HG02571 (cell line): Measurements from ENCODE around the gene TCOF1.

ENCODE experiments used
- ATAC-seq: cut with Tn5 transposase; IDR thresholded peaks from one replicate; pipeline ENCODE4 v1.9.1; 2021; ENCODE audit warnings: mild to moderate bottlenecking, moderate library complexity; ENCODE audit not compliant: unreplicated experiment

TCOF1 gene, protein sequence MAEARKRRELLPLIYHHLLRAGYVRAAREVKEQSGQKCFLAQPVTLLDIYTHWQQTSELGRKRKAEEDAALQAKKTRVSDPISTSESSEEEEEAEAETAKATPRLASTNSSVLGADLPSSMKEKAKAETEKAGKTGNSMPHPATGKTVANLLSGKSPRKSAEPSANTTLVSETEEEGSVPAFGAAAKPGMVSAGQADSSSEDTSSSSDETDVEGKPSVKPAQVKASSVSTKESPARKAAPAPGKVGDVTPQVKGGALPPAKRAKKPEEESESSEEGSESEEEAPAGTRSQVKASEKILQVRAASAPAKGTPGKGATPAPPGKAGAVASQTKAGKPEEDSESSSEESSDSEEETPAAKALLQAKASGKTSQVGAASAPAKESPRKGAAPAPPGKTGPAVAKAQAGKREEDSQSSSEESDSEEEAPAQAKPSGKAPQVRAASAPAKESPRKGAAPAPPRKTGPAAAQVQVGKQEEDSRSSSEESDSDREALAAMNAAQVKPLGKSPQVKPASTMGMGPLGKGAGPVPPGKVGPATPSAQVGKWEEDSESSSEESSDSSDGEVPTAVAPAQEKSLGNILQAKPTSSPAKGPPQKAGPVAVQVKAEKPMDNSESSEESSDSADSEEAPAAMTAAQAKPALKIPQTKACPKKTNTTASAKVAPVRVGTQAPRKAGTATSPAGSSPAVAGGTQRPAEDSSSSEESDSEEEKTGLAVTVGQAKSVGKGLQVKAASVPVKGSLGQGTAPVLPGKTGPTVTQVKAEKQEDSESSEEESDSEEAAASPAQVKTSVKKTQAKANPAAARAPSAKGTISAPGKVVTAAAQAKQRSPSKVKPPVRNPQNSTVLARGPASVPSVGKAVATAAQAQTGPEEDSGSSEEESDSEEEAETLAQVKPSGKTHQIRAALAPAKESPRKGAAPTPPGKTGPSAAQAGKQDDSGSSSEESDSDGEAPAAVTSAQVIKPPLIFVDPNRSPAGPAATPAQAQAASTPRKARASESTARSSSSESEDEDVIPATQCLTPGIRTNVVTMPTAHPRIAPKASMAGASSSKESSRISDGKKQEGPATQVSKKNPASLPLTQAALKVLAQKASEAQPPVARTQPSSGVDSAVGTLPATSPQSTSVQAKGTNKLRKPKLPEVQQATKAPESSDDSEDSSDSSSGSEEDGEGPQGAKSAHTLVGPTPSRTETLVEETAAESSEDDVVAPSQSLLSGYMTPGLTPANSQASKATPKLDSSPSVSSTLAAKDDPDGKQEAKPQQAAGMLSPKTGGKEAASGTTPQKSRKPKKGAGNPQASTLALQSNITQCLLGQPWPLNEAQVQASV (N-terminal part only)

GRCh38 chr5:150357326-150358260 is at the start of gene TCOF1:
Gene TCOF1, plus strand, starts transcription at chr5:150357697. Its CDS starts 50 bp downstream, at chr5:150357747.
- ATAC-seq = peak; percentile 91

DNA sequence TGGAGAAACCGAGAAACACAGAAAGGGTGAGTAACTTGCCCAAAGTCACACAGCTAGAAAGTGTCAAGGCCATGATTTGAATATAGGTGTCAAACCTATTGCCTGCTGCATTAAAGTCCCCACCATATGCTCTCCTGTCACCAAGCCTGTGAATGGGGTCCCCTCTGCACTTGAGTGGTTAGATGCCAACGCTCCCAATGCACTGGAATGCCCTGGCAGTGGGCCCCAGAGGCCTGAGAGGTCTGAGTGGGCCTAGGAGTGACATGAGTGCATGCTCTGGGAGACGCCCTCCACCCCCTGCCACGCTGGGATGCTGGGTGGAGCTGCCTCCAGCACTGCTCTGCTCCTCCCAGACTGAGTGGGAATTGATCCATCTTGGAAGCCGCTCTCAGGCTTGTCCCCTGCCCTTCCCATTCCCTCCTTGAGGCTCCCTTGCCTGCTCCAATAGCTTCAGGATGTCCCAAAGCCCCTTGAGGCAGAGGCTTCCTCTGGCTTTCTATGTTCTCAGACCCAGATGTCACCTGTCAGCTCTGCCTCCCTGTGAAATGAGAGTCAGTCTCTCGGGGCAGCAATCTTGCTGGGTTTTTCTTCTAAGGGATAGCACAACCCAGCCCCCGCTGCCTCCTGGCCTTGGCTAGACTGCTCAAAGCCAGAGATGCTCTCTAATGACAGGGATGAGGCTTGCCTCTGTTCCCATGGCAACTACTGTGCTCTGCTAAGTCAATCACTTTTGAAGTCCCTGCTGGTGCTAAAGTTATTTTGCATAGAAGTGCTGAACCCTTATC is 48.2 kb upstream of the TCOF1 start:
- no peak for ATAC-seq

- ATAC-seq = no peak
Measured at GRCh38 chr5:150309886-150310239, 47.6 kb upstream of the TCOF1 start.

- ATAC-seq = no peak
Measured at GRCh38 chr5:150310246-150310645, 47.3 kb upstream of the TCOF1 start.

GRCh38 chr5:150311015-150311692 is 46.3 kb upstream of the TCOF1 start:
- no peak for ATAC-seq

GRCh38 chr5:150312518-150312917 is 45.0 kb upstream of the TCOF1 start:
- no peak for ATAC-seq

- no peak for ATAC-seq
Measured at GRCh38 chr5:150313501-150313900, 44.0 kb upstream of the TCOF1 start.

GRCh38 chr5:150313921-150314716 is 43.4 kb upstream of the TCOF1 start:
- ATAC-seq = no peak

GRCh38 chr5:150315245-150315644 is 42.3 kb upstream of the TCOF1 start:
- no peak for ATAC-seq

GRCh38 chr5:150316320-150316719 is 41.2 kb upstream of the TCOF1 start:
- ATAC-seq = no peak

GRCh38 chr5:150317048-150318003 is 40.2 kb upstream of the TCOF1 start:
- no peak for ATAC-seq

DNA sequence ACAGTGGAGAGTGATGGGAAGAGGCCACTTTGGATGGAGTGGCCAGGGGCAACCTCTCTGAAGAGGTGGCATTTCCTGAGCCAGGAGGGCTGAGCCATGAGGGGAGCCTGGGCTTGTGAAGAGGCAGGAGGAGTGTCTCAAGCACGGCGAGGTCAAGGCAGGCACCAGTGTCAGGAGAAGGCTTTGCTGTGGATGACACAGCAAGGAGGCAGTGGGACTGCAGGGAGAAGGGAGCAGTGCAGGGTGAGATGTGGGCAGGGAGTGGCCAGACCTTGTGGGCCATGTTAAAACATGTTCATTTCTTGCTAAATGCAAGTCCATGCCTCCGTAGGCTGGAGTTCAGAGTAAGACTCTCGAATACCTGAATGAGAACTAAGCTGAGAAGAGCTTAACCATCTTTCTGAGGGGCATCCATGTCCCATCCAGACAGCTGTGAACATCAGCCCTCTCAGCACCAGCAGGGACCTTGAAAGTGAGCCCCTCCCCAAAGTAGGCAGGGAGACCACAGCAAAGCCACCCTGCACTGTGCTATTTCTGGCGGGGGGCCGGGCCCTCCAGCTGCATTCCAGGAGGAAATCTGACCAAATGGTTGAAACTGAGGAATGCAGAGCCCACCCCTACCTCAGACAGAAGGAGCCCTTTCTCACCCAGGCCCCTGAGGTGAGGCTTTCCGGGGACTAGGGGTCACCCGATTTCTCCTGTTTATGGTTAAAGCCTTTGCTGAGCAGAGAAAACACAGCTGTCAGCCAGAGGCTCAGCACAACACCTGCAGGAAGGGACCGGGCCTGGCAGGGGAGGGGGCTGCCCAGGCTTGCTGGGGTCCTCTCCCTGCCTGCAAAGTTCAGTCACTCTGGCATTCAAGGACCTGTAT is 38.6 kb upstream of the TCOF1 start:
- ATAC-seq = no peak

GRCh38 chr5:150319484-150319790 is 38.1 kb upstream of the TCOF1 start:
- no peak for ATAC-seq

DNA sequence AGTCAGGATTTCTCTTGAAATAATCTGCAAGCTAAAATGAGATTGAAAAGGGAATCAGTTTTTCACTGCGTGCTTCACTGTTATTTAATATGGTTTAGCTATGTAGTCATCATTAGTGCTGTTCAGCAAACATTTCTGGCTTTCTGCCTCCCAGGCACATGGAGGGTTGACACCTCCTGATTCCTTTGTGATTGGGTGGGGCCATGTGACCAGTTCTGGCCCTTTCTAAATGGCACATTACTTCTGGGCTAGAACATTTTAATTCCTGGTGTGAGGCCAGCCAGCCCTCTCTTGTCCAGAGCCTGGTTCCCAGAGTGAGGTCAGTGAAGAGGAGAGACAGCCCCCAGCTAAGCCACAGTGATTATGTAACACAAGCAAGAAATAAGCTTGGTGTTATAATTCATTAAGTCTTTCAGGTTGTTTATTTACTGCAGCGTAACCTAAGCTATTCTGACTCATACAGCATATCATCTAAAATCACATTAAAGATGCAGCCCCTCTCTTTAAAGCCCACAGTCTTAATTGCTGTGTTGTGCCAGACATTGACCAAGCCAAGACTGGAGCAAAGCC is 37.4 kb upstream of the TCOF1 start:
- no peak for ATAC-seq

GRCh38 chr5:150321211-150321610 is 36.3 kb upstream of the TCOF1 start:
- ATAC-seq = no peak

DNA sequence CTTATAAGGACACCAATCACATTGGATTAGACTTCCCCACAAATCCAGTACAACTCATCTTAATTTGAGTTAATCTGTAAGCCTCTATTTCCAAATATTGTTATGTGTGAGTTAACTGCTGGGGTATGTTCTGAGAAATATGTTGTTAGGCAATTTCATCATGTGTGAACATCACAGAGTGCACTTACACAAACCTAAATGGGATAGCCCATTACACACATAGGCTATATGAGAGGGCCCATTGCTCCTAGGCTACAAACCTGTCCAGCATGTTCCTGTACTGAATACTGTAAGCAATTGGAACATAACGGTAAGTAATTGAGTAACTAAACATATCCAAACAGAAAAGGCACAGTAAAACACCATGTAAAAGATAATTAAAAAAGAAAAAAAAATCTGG is 35.7 kb upstream of the TCOF1 start:
- ATAC-seq = no peak
